ENCODE results near the gene VCL.

Gene VCL

DNA sequence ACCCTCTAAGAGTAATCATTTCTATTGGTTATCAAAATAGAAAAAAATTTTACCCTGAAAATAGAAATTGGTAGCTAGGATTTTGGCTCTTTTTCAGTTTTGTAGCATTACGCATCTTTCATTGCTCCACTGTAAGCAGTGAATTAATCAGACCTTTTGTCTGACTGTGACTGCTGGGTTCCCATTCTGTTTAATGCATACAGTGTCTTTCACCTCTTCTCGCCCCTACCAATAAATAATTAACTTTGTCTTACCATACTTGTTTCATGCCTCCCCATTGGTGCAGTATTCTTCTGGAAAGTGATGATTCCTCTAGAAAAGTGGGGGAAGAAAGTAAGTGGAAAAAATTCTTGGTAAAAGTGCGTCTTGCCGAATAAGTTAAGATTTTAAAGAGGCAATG is 79.5 kb downstream of the VCL start:
- no peak for DNase-seq (ENCODE audit: low spot score)

- no peak for DNase-seq (ENCODE audit: low spot score)
Measured at GRCh38 chr10:74078037-74078436, 80.1 kb downstream of the VCL start.

- DNase-seq (ENCODE audit: low spot score) = no peak
Measured at GRCh38 chr10:74079028-74079935, 81.4 kb downstream of the VCL start.

DNA sequence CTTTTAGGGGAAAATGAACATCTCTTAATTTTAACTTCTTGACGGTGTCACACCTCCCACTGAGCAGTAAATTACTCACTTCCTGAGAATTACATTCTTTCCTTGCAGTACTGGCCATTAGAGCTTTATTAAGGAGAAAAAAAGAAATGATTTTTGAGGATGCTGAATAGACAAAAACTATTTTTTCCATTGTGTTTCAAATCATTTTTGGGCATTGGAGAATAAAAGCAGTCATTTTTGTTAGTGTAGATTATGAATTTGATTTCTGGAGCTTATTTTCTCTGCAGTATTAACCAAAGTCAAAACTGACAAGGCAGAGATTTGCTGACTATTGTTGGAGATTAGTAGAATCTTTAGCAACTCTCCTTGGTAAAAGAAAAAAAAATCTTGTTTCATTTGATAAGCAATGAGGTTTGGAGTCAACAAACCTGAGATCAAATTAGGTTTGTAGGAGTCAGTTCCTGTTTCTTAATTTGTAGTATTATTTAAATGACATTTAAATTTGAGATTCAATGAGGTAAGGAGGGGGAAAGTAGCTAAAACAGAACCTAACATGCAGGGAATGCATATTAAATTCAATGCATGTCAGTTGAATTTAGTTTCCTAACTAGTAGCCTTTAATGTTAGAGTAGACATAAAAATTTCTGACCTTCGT is 82.1 kb downstream of the VCL start:
- peak; percentile 17 for DNase-seq (ENCODE audit: low spot score)

GRCh38 chr10:74081192-74081803 is 83.4 kb downstream of the VCL start:
- DNase-seq (ENCODE audit: low spot score) = peak; percentile 69

DNA sequence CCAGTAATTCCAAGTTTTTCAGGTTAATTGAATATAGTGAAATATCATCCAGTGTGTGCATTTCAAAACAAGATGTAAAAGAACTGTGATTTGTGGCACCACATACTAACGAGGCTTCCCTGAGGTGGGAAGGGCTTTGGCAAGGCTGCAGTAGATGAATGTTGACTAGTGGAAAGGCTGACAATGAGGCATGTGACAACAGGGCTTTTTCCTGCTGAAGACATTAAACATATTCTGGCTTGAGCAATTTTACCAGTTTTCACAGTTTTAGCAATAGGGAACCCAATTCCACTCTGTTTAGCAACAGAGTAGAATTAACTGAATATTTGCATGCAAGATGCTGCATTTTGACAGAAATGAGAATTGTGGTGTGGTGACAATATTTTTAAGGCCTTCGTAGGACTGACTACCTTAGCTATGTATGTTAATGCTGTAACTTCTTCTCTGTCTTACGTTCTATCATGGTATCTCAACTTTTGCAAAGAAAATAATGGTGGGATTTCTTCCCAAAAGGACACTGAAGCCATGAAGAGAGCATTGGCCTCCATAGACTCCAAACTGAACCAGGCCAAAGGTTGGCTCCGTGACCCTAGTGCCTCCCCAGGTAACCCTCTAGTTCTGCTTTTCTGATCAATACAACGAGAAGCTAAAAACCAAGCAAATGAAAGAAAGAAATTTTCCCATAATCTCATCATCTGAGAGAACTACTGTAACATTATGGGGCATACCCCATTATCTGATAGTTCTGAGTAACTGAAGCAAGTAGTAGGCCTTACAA is 84.2 kb downstream of the VCL start:
- no peak for DNase-seq (ENCODE audit: low spot score)

DNA sequence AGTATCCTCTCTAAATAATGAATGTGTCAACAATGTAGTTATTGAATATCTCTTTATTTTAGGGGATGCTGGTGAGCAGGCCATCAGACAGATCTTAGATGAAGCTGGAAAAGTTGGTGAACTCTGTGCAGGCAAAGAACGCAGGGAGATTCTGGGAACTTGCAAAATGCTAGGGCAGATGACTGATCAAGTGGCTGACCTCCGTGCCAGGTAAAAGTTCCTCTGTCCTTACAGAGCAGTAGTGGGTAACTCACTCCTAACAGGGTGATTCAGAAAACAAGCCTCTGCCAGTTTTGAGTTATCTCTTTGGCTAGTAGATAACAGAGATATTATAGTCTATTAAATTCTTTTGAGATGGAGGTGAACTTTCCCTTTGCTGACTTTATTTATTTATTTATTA is 85.4 kb downstream of the VCL start:
- DNase-seq (ENCODE audit: low spot score) = no peak

GRCh38 chr10:74084955-74085354 is 87.0 kb downstream of the VCL start:
- no peak for DNase-seq (ENCODE audit: low spot score)

- DNase-seq (ENCODE audit: low spot score) = no peak
Measured at GRCh38 chr10:74086317-74086716, 88.4 kb downstream of the VCL start.

GRCh38 chr10:74088722-74089121 is 90.8 kb downstream of the VCL start:
- DNase-seq (ENCODE audit: low spot score) = no peak

- no peak for DNase-seq (ENCODE audit: low spot score)
Measured at GRCh38 chr10:74092372-74092771, 94.5 kb downstream of the VCL start.

DNA sequence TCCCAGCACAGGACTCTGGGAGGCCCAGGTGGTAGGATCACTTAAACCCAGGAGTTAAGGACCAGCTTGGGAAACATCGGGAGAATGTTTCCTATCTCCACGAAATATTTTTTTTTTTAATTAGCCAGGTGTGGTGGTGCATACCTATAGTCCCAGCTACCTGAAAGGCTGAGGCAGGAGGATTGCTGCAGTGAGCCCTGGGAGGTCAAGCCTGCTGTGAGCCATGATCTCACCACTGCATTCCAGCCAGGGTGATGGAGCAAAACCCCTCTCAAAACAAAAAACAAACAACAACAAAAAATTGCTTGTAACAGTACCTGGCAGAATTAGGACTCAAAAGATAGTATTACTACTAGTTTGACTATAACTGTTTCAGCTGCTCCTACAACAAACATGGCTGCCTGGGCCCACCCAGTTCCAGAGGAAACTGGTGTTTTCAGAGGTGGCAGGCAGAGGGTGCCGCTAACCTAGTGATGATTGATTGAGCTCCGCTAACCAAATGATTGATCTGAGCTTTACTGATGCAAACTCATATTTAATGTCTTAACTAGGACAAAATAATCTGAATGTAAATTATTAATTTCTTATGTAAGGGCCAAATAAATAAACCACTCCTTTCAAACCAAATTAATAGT is 95.7 kb downstream of the VCL start:
- DNase-seq (ENCODE audit: low spot score) = no peak

DNA sequence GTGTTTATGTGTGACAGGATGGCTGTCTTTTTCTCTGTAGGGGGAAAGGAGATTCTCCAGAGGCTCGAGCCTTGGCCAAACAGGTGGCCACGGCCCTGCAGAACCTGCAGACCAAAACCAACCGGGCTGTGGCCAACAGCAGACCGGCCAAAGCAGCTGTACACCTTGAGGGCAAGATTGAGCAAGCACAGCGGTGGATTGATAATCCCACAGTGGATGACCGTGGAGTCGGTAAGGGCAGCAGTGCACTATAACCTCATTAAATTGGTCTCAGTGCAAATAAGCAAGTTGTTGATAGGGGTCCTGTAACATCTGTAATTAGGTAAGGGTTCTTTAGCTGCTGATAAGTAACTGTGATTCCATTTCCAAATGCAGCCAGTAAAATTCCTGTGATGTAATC is 96.3 kb downstream of the VCL start:
- DNase-seq (ENCODE audit: low spot score) = no peak

DNA sequence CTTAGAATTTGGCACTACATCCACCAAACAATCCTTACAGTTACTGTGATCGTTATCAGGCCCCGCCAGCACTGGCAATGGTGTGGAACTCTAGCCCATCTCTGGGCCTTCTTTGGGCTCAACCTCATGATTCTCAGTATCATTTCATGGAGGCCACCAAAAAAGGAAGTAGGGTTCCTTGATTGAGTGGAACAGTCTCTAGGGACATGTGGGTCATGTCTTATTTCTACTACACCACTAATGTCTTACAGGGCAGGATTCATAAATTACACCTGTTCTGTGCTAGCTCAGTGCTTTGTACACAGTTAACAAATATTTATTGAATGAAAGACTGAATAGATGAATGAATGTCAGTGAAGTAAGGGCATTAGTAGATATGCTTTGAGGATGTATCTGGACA is 98.9 kb downstream of the VCL start:
- DNase-seq (ENCODE audit: low spot score) = no peak

DNA sequence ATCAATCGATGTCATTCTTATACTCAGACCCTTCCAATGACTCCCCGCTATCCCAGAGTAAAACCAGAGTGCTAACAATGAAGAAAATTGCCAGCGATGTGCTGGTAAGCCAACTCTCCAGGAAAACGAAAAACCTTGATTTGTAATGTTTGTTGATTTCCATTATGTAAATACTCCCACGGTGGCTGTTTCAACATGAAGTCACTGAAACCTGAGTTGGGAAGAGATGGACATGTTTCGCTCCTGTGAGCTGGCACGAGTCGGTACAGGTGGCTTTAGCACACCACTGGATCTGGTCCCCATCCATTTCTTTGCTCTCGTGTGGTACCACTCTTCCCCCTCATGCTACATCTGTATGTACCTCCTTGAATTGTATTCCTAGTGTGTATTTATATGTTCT is 99.9 kb downstream of the VCL start:
- DNase-seq (ENCODE audit: low spot score) = no peak

DNA sequence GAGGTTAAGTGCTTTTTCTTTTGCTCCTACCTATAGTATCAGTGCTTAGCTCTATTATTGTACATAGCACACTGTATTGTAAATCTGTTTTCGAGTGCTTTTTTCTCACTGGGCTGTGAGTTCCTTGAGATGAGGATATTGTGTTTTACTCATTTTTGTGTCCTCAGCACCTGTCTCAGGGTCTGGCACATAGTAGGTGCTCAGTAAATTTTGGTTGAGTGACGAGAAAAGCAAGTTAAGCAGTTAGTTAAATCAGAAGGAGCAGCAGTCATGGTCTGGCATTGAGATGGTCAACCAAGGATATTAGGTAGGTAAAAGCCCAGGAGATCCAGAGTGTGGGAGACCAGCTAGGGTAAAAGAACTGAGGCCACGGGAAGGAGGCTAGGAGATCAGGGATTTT is 101.5 kb downstream of the VCL start:
- no peak for DNase-seq (ENCODE audit: low spot score)

GRCh38 chr10:74099836-74100235 is 101.9 kb downstream of the VCL start:
- no peak for DNase-seq (ENCODE audit: low spot score)

GRCh38 chr10:74103560-74104258 is 105.8 kb downstream of the VCL start:
- DNase-seq (ENCODE audit: low spot score) = peak; percentile 22

DNA sequence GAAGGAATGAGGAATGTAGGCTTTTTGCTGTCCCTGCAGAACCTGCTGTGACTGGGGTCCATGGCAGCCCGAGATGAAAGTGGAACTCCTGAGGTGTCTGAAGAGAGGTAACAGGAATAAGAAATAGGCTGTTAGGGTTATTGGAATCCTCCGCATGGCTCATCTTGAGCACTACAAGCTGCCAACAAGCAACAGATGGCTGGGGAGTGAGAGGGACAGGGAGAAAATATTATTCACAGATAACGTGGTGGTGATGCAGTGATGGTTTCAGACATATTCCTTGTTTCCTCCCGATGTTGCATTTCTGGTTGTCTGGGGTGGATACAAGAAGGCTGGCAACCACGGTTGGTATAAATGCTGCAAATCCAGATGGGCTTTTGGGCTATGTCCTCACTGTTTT is 106.6 kb downstream of the VCL start:
- no peak for DNase-seq (ENCODE audit: low spot score)

DNA sequence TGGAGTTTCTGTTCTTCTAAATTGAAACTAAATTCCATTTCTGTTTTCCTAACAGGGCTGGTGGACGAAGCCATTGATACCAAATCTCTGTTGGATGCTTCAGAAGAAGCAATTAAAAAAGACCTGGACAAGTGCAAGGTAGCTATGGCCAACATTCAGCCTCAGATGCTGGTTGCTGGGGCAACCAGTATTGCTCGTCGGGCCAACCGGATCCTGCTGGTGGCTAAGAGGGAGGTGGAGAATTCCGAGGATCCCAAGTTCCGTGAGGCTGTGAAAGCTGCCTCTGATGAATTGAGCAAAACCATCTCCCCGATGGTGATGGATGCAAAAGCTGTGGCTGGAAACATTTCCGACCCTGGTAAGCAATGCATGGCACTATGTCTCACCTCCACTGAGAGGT is 107.1 kb downstream of the VCL start:
- DNase-seq (ENCODE audit: low spot score) = no peak

- DNase-seq (ENCODE audit: low spot score) = no peak
Measured at GRCh38 chr10:74107391-74107790, 109.5 kb downstream of the VCL start.

All from AG08395 (cell line).